Lung (tissue), 12 donors: ENCODE measurements around the gene PTBP1. TPM values are rescaled to one million over a fixed set of nuclear protein-coding genes. Genes with fewer than 3 reads are reported as not detected.

ENCODE experiments used
- ATAC-seq: fragments of 200-7000 bp; cut with Tn5 transposase; one replicate; pipeline ENCODE4 v1.9.1; 2020; ENCODE audit warnings: moderate number of reproducible peaks; ENCODE audit not compliant: insufficient read depth, low FRiP score
- DNase-seq, 3 donors: peaks; one replicate each; pipeline ENCODE4 v3.0.0-alpha.2; 2013 to 2017
- H3K27ac ChIP-seq, 2 donors: one replicate each; pipeline ENCODE4 v1.5.1; 2013; ENCODE audit warnings: mild to moderate bottlenecking in 2 of 2, moderate library complexity in 2 of 2, control low read depth in 1 of 2, inconsistent platforms in 1 of 2, low read depth in 1 of 2, low read length in 1 of 2
- H3K27me3 ChIP-seq, 3 donors: one replicate each; pipeline ENCODE4 v1.5.1; 2013; ENCODE audit warnings: low read length in 2 of 3; ENCODE audit not compliant: control insufficient read depth in 3 of 3, insufficient read depth in 3 of 3
- H3K36me3 ChIP-seq, 4 donors: one replicate each; pipeline ENCODE4 v1.5.1; 2013; ENCODE audit warnings: low read length in 4 of 4, mild to moderate bottlenecking in 1 of 4, moderate library complexity in 1 of 4; ENCODE audit not compliant: control insufficient read depth in 4 of 4, insufficient read depth in 4 of 4
- H3K4me1 ChIP-seq, 5 donors: one replicate each; pipeline ENCODE4 v1.5.1; 2013; ENCODE audit warnings: low read length in 5 of 5, mild to moderate bottlenecking in 2 of 5, moderate library complexity in 1 of 5; ENCODE audit not compliant: control insufficient read depth in 5 of 5, insufficient read depth in 5 of 5
- H3K4me3 ChIP-seq: one replicate; pipeline ENCODE4 v1.5.1; 2013; ENCODE audit warnings: mild to moderate bottlenecking, control low read depth, moderate library complexity
- H3K9ac ChIP-seq, 2 donors: one replicate each; pipeline ENCODE4 v1.5.1; 2013; ENCODE audit warnings: low read length in 2 of 2, control low read depth in 1 of 2; ENCODE audit not compliant: insufficient read depth in 1 of 2
- H3K9me3 ChIP-seq, 4 donors: one replicate each; pipeline ENCODE4 v1.5.1; 2013; ENCODE audit warnings: low read length in 3 of 4, mild to moderate bottlenecking in 1 of 4, moderate library complexity in 1 of 4; ENCODE audit not compliant: control insufficient read depth in 4 of 4, insufficient read depth in 3 of 4
- WGBS, 2 donors: extraction: QIAGEN DNeasy Blood & Tissue Kit; methylation state at CpG; one replicate each; pipeline ENCODE4 v1.1.7; 2013; 5-methylcytosine and 5-hydroxymethylcytosine counted together
- polyA plus RNA-seq, 2 donors: library from polyadenylated mRNA; stranded (reverse); fragments of 200-250 nt; gene quantifications; one replicate each; pipeline ENCODE4 v1.2.1, GENCODE V29; 2013
- total RNA-seq, 2 donors: library from RNA; depleted of rRNA in 1 of 2; stranded (reverse); fragments of >200 nt in 1 of 2; gene quantifications; one replicate each; pipeline ENCODE4 v1.2.1, GENCODE V29; 2014 to 2021
- TF ChIP-seq, protein P1 (sequence below): IDR thresholded peaks from 2 replicates; pipeline ENCODE4 v1.5.1; 2012; ENCODE audit warnings: mild to moderate bottlenecking; ENCODE audit errors: control extremely low read depth, extremely low read depth
- donor health status: control.
- donor health status: control.
- donor health status: Bipolar disorder and iron deficiency.
- donor health status: healthy.
- donor health status: DM: yes; HTN: yes; CAD: no.

PTBP1 gene
- total and polyA plus RNA-seq, 4 donors, result 112 to 321 (median 203) TPM

GRCh38 chr19:821231-821824 is 24.1 kb downstream of the PTBP1 start:
- DNase-seq, result no peak
- Histone ChIP-seq H3K4me1 (peaks cover 0 to 4% (median 2%) of the 10 kb centered on the region in 5 donors), H3K9me3 (no peaks in the 10 kb centered on the region), H3K36me3 (peaks cover 0 to 2% (median 0%) of the 10 kb centered on the region in 4 donors), H3K27me3 (peaks cover 0 to 4% (median 0%) of the 10 kb centered on the region in 3 donors), H3K4me3 (no peak overlapping the region), H3K27ac (no peak overlapping the region), H3K9ac (no peak overlapping the region)
- 1 to 3% methylated on average over 32 to 64 of the region's 64 CpGs for WGBS, 2 donors
- no peak for ATAC-seq
- TF ChIP-seq, protein P1, sequence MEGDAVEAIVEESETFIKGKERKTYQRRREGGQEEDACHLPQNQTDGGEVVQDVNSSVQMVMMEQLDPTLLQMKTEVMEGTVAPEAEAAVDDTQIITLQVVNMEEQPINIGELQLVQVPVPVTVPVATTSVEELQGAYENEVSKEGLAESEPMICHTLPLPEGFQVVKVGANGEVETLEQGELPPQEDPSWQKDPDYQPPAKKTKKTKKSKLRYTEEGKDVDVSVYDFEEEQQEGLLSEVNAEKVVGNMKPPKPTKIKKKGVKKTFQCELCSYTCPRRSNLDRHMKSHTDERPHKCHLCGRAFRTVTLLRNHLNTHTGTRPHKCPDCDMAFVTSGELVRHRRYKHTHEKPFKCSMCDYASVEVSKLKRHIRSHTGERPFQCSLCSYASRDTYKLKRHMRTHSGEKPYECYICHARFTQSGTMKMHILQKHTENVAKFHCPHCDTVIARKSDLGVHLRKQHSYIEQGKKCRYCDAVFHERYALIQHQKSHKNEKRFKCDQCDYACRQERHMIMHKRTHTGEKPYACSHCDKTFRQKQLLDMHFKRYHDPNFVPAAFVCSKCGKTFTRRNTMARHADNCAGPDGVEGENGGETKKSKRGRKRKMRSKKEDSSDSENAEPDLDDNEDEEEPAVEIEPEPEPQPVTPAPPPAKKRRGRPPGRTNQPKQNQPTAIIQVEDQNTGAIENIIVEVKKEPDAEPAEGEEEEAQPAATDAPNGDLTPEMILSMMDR, result no peak

GRCh38 chr19:821825-822503 is 24.7 kb downstream of the PTBP1 start, which contains the start of gene PLPPR3:
PLPPR3 (minus strand) TSS chr19:821955; CDS start chr19:821559, 396 bp downstream.
- Histone ChIP-seq H3K4me1 (peaks cover 0 to 4% (median 2%) of the 10 kb centered on the region in 5 donors), H3K27me3 (peaks cover 0 to 4% (median 0%) of the 10 kb centered on the region in 3 donors), H3K9me3 (no peaks in the 10 kb centered on the region), H3K9ac (no peak within 1 kb of the TSS), H3K36me3 (no peaks in the 10 kb centered on the region), H3K27ac (no peak within 1 kb of the TSS), H3K4me3 (no peak within 1 kb of the TSS)
- DNase-seq, result no peak
- 2% methylated on average over 22 to 81 of the region's 86 CpGs for WGBS, 2 donors
- no peak for ATAC-seq
- TF ChIP-seq, protein P1, result no peak

DNA sequence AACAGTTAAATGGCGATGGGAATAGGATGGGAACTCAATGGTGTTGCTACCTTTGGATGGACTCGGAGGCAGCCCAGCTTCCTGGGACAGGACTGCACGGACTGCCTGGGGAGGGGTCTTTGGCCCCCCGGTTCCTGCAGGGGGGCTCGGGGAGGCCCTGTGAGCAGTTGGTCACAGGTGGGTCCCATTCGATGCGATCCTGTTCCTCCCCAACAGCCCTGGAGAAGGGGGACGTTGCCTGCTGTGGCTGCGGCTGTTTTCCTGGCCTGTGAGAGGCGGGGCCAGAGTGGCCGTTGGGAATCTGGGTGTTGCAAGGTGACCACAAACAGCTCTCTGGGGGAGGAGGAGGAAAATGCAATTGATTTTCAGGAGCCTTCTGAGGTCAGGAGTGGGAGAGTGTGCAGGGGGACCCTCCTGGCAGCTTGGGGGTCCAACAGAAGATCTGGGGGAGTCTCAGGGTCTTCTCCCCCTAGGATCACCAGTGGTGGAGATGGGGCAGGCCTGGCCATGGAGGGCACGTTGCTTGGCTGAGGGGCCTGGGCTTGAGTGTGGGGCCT is 26.4 kb downstream of the PTBP1 start:
- Histone ChIP-seq H3K4me3 (no peak overlapping the region), H3K9ac (no peak overlapping the region), H3K27me3 (peaks cover 0 to 4% (median 0%) of the 10 kb centered on the region in 3 donors), H3K9me3 (no peaks in the 10 kb centered on the region), H3K36me3 (no peaks in the 10 kb centered on the region), H3K4me1 (peaks cover 0 to 4% (median 3%) of the 10 kb centered on the region in 5 donors), H3K27ac (no peak overlapping the region)
- no peak for ATAC-seq
- TF ChIP-seq, protein P1, result no peak
- 21 to 41% methylated on average over 12 of the region's 12 CpGs for WGBS, 2 donors
- no peak for DNase-seq
